A549 (cell line): ENCODE data around the gene AFMID. TPM values are rescaled to one million over a fixed set of nuclear protein-coding genes. Genes with fewer than 3 reads are reported as not detected.
A peak's percentile ranks its signal among the peaks of the same experiment; 100 is the strongest.

ENCODE experiments used
- ATAC-seq, 2 experiments: fragments of 200-7000 bp in 1 of 2; fragments of >200 bp in 1 of 2; cut with Nextera tagmentation in 1 of 2; cut with Tn5 transposase in 1 of 2; 3 replicates each; pipeline versions ENCODE4 v1.8.0 to v1.9.1; 2018 to 2020; ENCODE audit warnings: mild to moderate bottlenecking in 1 of 2, moderate library complexity in 1 of 2
- CTCF ChIA-PET: fragments of 300-600 bp; sonication (Branson Sonifier 250); formaldehyde crosslinking; extraction: SDS; loops from one replicate; lab custom pipeline; 2021; ENCODE audit warnings: antibody characterized with exemption, inconsistent platforms; lab: Yijun Ruan, JAX
- POLR2A ChIA-PET: fragments of 350-600 bp; formaldehyde crosslinking; extraction: SDS; loops from one replicate; lab custom pipeline; 2021; ENCODE audit warnings: antibody characterized with exemption, inconsistent platforms; lab: Yijun Ruan, JAX
- DNase-seq, 2 experiments: peaks; one replicate each; pipeline versions ENCODE4 v3.0.0 to v3.0.0-alpha.2; 2011 to 2016; ENCODE audit warnings: low read depth in 1 of 2, low spot score in 1 of 2
- FAIRE-seq: peaks from 2 replicates; lab custom pipeline; 2011; peaks lifted over from hg19 to GRCh38; lab: Jason Lieb, UNC
- H3K27ac ChIP-seq, 2 experiments: fragments of >200 bp; sonication (Bioruptor Twin); formaldehyde crosslinking; 3 replicates each; pipeline ENCODE4 v1.5.1; 2016 to 2017
- H3K4me1 ChIP-seq: fragments of >200 bp; sonication (Bioruptor Twin); formaldehyde crosslinking; 3 replicates; pipeline ENCODE4 v1.6.1; 2016
- H3K4me2 ChIP-seq: fragments of >200 bp; sonication (Bioruptor Twin); formaldehyde crosslinking; 3 replicates; pipeline ENCODE4 v1.6.1; 2016
- H3K4me3 ChIP-seq: fragments of >200 bp; sonication (Bioruptor Twin); formaldehyde crosslinking; 3 replicates; pipeline ENCODE4 v1.5.1; 2016
- H3K9me3 ChIP-seq: fragments of >200 bp; sonication (Bioruptor Twin); formaldehyde crosslinking; 3 replicates; pipeline ENCODE4 v1.6.1; 2016
- BHLHE40 ChIP-seq: IDR thresholded peaks from 2 replicates; pipeline ENCODE4 v1.6.1; 2012; ENCODE audit warnings: low read depth, low read length, inconsistent platforms
- CBX2 ChIP-seq: fragments of 200-600 bp; sonication (generic); IDR thresholded peaks from 2 replicates; pipeline ENCODE4 v1.6.1; 2016; ENCODE audit warnings: low read depth, mild to moderate bottlenecking, borderline replicate concordance
- CHD2 ChIP-seq: fragments of 150-350 bp; IDR thresholded peaks from 2 replicates; pipeline ENCODE4 v1.6.1; 2014; ENCODE audit warnings: low read length; ENCODE audit not compliant: partially characterized antibody
- EHF ChIP-seq: fragments of 250-450 bp; sonication (Bioruptor Pico); IDR thresholded peaks from 2 replicates; pipeline ENCODE4 v1.5.0; 2020; ENCODE audit warnings: mild to moderate bottlenecking
- EHMT2 ChIP-seq: fragments of 200-600 bp; sonication (generic); IDR thresholded peaks from 2 replicates; pipeline ENCODE4 v1.6.1; 2016; ENCODE audit warnings: antibody characterized with exemption, low read depth, mild to moderate bottlenecking, moderate library complexity
- FOSB ChIP-seq: fragments of 250-450 bp; sonication (Bioruptor Pico); IDR thresholded peaks from 2 replicates; pipeline ENCODE4 v1.5.0; 2020; ENCODE audit warnings: mild to moderate bottlenecking, moderate library complexity
- HOXB13 ChIP-seq: fragments of 250-450 bp; sonication (Bioruptor Pico); IDR thresholded peaks from 2 replicates; pipeline ENCODE4 v1.5.0; 2020; ENCODE audit warnings: low read depth, mild to moderate bottlenecking, moderate library complexity
- JUN ChIP-seq, 2 experiments: fragments of >200 bp; sonication (Bioruptor Twin); formaldehyde crosslinking; IDR thresholded peaks; 2 replicates in 1 of 2; 3 replicates in 1 of 2; pipeline ENCODE4 v1.6.1; 2016 to 2017
- MAFK ChIP-seq: fragments of 450-650 bp; IDR thresholded peaks from 2 replicates; pipeline ENCODE4 v1.6.1; 2014; ENCODE audit not compliant: partially characterized antibody
- MYC ChIP-seq: IDR thresholded peaks from 2 replicates; pipeline ENCODE4 v1.6.1; 2012; ENCODE audit warnings: mild to moderate bottlenecking, inconsistent platforms, low read length, improper control_type of control experiment, borderline replicate concordance
- NFE2L2 ChIP-seq: fragments of 150-350 bp; conservative IDR thresholded peaks from 2 replicates; pipeline ENCODE4 v1.6.1; 2014; ENCODE audit warnings: low read length
- NPAS2 ChIP-seq: fragments of 250-450 bp; sonication (Bioruptor Pico); IDR thresholded peaks from 2 replicates; pipeline ENCODE4 v1.8.0; 2022; ENCODE audit warnings: mild to moderate bottlenecking, moderate library complexity, borderline replicate concordance
- RFX5 ChIP-seq: fragments of 450-650 bp; IDR thresholded peaks from 2 replicates; pipeline ENCODE4 v1.7.1; 2014; ENCODE audit warnings: antibody characterized with exemption, mild to moderate bottlenecking, moderate library complexity
- RNF2 ChIP-seq: fragments of 200-600 bp; sonication (generic); IDR thresholded peaks from 2 replicates; pipeline ENCODE4 v1.6.1; 2016; ENCODE audit warnings: low read depth, mild to moderate bottlenecking, antibody characterized with exemption, moderate library complexity, borderline replicate concordance
- ZNF302 ChIP-seq: fragments of 250-450 bp; sonication (Bioruptor Pico); IDR thresholded peaks from 2 replicates; pipeline ENCODE4 v1.9.0; 2021; ENCODE audit warnings: inconsistent platforms, mild to moderate bottlenecking, moderate library complexity
- WGBS: methylation state at CpG from one replicate; pipeline ENCODE4 v1.1.6; 2017; ENCODE audit errors: missing lambda C conversion rate; 5-methylcytosine and 5-hydroxymethylcytosine counted together
- polyA plus RNA-seq, 4 experiments: library from polyadenylated mRNA; depleted of rRNA in 3 of 4; stranded (reverse); fragments of >200 nt; fragmentation: RNase III in 1 of 4; extraction: RNeasy Plus Mini Kit Qiagen cat#74134 plus additional on column Dnase treatment in 1 of 4; gene quantifications; 2 replicates in 3 of 4; 3 replicates in 1 of 4; pipeline ENCODE4 v1.2.3, GENCODE V29; 2011 to 2017
- TF ChIP-seq, protein P1 (sequence below): fragments of 200-600 bp; sonication (generic); IDR thresholded peaks from 2 replicates; pipeline ENCODE4 v1.6.1; 2016; ENCODE audit warnings: antibody characterized with exemption, mild to moderate bottlenecking, moderate library complexity
- TF ChIP-seq, protein P2 (sequence below): IDR thresholded peaks from 2 replicates; pipeline ENCODE4 v1.6.1; 2012
- TF ChIP-seq, protein P3 (sequence below): fragments of 450-650 bp; IDR thresholded peaks from 2 replicates; pipeline ENCODE4 v1.6.1; 2014; ENCODE audit warnings: antibody characterized with exemption
- TF ChIP-seq, protein P4 (sequence below): fragments of 250-450 bp; sonication (Bioruptor Pico); IDR thresholded peaks from 2 replicates; pipeline ENCODE4 v1.5.0; 2021; ENCODE audit warnings: mild to moderate bottlenecking, moderate library complexity, borderline replicate concordance
- TF ChIP-seq, protein P5 (sequence below): fragments of >200 bp; sonication (Bioruptor Twin); formaldehyde crosslinking; IDR thresholded peaks from 2 replicates; pipeline ENCODE4 v1.6.1; 2016

AFMID gene
- polyA plus RNA-seq, 2 of the 4 experiments (the other 2 are of a cell fraction): 33.4 to 43.4 TPM

DNA sequence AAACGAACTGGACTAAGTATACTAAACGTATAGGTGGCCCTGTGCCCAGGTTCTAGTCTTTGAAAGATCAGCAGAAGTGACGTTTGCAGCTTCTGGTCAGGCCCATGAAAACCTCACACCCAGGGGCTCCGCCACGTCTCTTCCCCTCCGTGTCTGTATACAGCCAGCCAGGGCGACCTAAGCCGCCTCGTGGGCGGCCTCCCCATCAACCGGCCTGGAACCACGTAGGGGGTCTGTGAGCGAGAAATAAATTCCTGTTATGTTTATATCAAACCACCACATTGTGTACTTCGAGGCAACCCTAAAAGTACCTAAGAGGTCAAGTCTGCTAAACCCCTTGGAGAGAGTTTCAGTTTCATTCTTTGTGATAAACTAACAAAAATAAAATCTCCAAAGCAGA lies 7.1 kb upstream of the AFMID start:
- no peak overlapping the region for H3K4me2 ChIP-seq
- POLR2A ChIA-PET: no interaction called here

DNA sequence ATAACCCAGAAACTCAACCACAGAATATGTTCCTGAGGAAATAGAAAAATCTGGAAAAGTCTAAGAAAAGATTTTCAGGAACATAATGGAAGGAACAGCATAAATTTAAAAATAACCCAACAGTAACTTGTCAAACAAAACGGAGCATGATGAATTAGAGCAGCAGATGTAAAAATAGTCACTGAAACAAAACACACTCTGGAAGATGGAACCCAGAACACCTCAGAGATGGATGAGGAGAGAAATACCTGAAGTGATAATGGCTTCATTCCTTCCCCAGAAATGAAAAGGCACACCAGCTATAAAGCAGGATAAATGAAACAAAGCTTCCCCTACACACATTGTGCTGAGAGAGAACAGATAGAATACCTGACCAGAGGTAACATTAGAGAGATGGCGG lies 6.7 kb upstream of the AFMID start:
- 83% methylated on average over 2 of the region's 2 CpGs for WGBS
- DNase-seq (no peak), ATAC-seq (no peak), FAIRE-seq (no peak)
- Histone ChIP-seq H3K4me2 (no peak overlapping the region), H3K9me3 (no peaks in the 10 kb centered on the region), H3K27ac (no peak overlapping the region), H3K4me1 (peaks cover 31% of the 10 kb centered on the region), H3K4me3 (no peak overlapping the region)
- ChIA-PET POLR2A (no interaction called here), CTCF (interaction anchor here (1.8 to 13.2 kb wide), 4 partner anchors 12 to 96 kb away, joined by 7 to 295 read pairs (median 103); partner anchors contain the start of genes C17orf99 and SYNGR2)
- TF ChIP-seq CBX2 (no peak), EHMT2 (no peak), NPAS2 (no peak), ZNF302 (CRISPR knock-in tag) (no peak), MYC (no peak), RFX5 (no peak), EHF (no peak), CHD2 (no peak), HOXB13 (CRISPR knock-in tag) (no peak)
- TF ChIP-seq, protein P1, sequence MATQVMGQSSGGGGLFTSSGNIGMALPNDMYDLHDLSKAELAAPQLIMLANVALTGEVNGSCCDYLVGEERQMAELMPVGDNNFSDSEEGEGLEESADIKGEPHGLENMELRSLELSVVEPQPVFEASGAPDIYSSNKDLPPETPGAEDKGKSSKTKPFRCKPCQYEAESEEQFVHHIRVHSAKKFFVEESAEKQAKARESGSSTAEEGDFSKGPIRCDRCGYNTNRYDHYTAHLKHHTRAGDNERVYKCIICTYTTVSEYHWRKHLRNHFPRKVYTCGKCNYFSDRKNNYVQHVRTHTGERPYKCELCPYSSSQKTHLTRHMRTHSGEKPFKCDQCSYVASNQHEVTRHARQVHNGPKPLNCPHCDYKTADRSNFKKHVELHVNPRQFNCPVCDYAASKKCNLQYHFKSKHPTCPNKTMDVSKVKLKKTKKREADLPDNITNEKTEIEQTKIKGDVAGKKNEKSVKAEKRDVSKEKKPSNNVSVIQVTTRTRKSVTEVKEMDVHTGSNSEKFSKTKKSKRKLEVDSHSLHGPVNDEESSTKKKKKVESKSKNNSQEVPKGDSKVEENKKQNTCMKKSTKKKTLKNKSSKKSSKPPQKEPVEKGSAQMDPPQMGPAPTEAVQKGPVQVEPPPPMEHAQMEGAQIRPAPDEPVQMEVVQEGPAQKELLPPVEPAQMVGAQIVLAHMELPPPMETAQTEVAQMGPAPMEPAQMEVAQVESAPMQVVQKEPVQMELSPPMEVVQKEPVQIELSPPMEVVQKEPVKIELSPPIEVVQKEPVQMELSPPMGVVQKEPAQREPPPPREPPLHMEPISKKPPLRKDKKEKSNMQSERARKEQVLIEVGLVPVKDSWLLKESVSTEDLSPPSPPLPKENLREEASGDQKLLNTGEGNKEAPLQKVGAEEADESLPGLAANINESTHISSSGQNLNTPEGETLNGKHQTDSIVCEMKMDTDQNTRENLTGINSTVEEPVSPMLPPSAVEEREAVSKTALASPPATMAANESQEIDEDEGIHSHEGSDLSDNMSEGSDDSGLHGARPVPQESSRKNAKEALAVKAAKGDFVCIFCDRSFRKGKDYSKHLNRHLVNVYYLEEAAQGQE: no peak

More for the DNA sequence above, 7.1 kb upstream of the AFMID start:
- no peak for ATAC-seq
- 84% methylated on average over 14 of the region's 14 CpGs for WGBS
- no peak for FAIRE-seq
- Histone ChIP-seq H3K27ac (peak overlapping the region in 1 of 2 experiments; percentile 48; a peak in 1 of 6 replicates), H3K4me3 (no peak overlapping the region), H3K9me3 (no peaks in the 10 kb centered on the region), H3K4me1 (peaks cover 27% of the 10 kb centered on the region)
- CTCF ChIA-PET: interaction anchor here (1.8 to 13.2 kb wide), 4 partner anchors 11 to 95 kb away, joined by 7 to 295 read pairs (median 103); partner anchors contain the start of genes C17orf99 and SYNGR2
- DNase-seq: no peak
- no peak for TF ChIP-seq MAFK
- TF ChIP-seq, protein P2, sequence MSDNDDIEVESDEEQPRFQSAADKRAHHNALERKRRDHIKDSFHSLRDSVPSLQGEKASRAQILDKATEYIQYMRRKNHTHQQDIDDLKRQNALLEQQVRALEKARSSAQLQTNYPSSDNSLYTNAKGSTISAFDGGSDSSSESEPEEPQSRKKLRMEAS: no peak
- no peak for TF ChIP-seq EHMT2
- TF ChIP-seq RNF2: no peak
- TF ChIP-seq NFE2L2: no peak
- no peak for TF ChIP-seq CBX2
- TF ChIP-seq, protein P3, sequence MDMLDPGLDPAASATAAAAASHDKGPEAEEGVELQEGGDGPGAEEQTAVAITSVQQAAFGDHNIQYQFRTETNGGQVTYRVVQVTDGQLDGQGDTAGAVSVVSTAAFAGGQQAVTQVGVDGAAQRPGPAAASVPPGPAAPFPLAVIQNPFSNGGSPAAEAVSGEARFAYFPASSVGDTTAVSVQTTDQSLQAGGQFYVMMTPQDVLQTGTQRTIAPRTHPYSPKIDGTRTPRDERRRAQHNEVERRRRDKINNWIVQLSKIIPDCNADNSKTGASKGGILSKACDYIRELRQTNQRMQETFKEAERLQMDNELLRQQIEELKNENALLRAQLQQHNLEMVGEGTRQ: no peak
- TF ChIP-seq, protein P4, sequence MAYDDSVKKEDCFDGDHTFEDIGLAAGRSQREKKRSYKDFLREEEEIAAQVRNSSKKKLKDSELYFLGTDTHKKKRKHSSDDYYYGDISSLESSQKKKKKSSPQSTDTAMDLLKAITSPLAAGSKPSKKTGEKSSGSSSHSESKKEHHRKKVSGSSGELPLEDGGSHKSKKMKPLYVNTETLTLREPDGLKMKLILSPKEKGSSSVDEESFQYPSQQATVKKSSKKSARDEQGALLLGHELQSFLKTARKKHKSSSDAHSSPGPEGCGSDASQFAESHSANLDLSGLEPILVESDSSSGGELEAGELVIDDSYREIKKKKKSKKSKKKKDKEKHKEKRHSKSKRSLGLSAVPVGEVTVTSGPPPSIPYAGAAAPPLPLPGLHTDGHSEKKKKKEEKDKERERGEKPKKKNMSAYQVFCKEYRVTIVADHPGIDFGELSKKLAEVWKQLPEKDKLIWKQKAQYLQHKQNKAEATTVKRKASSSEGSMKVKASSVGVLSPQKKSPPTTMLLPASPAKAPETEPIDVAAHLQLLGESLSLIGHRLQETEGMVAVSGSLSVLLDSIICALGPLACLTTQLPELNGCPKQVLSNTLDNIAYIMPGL (CRISPR knock-in tag): no peak
- TF ChIP-seq JUN (IDR thresholded peaks at IDR 0.05): no peak
- TF ChIP-seq BHLHE40: no peak
- TF ChIP-seq, protein P5, sequence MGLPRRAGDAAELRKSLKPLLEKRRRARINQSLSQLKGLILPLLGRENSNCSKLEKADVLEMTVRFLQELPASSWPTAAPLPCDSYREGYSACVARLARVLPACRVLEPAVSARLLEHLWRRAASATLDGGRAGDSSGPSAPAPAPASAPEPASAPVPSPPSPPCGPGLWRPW: no peak
- TF ChIP-seq FOSB: no peak
